Brain microvascular endothelial cell (primary cell): ENCODE data around the gene GULP1.
A peak's percentile ranks its signal among the peaks of the same experiment; 100 is the strongest.

Experiments
- DNase-seq: peaks from one replicate; pipeline ENCODE4 v3.0.0-alpha.2; 2020
- H3K27ac ChIP-seq: fragments of 250-450 bp; sonication (Bioruptor Pico); 2 replicates; pipeline ENCODE4 v1.5.1; 2020; ENCODE audit warnings: mild to moderate bottlenecking, moderate library complexity
- H3K27me3 ChIP-seq: fragments of 250-450 bp; sonication (Bioruptor Pico); replicated peaks from 2 replicates; pipeline ENCODE4 v1.5.1; 2020; ENCODE audit warnings: mild to moderate bottlenecking
- H3K36me3 ChIP-seq: fragments of 250-450 bp; sonication (Bioruptor Pico); replicated peaks from 2 replicates; pipeline ENCODE4 v1.5.1; 2020; ENCODE audit warnings: mild to moderate bottlenecking
- H3K4me3 ChIP-seq: 2 replicates; pipeline ENCODE4 v1.5.1; 2011; ENCODE audit warnings: low read depth, mild to moderate bottlenecking, control low read depth, low read length, moderate library complexity
- in situ Hi-C: cut with HindIII; loops from 2 replicates; pipeline ENCODE4 v1.10.0; 2017; ENCODE audit warnings: low sequenced_read_pairs, low pct_ligation_motif_present
- TF ChIP-seq, protein P1 (sequence below): IDR thresholded peaks from 2 replicates; pipeline ENCODE4 v1.5.1; 2011; ENCODE audit warnings: low read depth, mild to moderate bottlenecking, moderate library complexity, low read length, control low read depth, inconsistent platforms; ENCODE audit errors: missing control alignments

The GULP1 gene

DNA sequence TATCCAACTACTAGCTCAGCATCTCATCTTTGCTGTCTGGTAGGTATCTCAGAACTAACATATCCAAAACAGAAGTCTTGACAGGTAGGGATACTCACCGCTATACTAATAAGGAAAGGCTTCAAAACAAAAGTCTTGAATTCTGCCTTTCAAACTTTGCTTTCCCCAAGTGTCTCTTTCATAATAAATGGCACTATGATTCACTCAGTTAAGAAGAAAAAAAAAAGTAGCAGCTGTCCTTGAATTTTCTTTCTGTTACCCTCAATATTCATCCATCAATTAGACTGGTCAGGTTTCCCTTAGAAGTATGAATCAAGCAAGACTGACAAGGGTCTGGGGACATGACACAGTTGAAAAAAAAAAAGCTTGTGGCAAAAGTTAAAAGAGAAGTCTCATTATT lies 175.1 kb downstream of the GULP1 start:
- H3K4me3 ChIP-seq, result no peak overlapping the region
- in situ Hi-C loops, result no loop called here
- TF ChIP-seq, protein P1, sequence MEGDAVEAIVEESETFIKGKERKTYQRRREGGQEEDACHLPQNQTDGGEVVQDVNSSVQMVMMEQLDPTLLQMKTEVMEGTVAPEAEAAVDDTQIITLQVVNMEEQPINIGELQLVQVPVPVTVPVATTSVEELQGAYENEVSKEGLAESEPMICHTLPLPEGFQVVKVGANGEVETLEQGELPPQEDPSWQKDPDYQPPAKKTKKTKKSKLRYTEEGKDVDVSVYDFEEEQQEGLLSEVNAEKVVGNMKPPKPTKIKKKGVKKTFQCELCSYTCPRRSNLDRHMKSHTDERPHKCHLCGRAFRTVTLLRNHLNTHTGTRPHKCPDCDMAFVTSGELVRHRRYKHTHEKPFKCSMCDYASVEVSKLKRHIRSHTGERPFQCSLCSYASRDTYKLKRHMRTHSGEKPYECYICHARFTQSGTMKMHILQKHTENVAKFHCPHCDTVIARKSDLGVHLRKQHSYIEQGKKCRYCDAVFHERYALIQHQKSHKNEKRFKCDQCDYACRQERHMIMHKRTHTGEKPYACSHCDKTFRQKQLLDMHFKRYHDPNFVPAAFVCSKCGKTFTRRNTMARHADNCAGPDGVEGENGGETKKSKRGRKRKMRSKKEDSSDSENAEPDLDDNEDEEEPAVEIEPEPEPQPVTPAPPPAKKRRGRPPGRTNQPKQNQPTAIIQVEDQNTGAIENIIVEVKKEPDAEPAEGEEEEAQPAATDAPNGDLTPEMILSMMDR, result no peak
- no peak overlapping the region for H3K27ac ChIP-seq
- H3K27me3 ChIP-seq, result no peaks in the 10 kb centered on the region
- no peak for DNase-seq
- no peaks in the 10 kb centered on the region for H3K36me3 ChIP-seq

DNA sequence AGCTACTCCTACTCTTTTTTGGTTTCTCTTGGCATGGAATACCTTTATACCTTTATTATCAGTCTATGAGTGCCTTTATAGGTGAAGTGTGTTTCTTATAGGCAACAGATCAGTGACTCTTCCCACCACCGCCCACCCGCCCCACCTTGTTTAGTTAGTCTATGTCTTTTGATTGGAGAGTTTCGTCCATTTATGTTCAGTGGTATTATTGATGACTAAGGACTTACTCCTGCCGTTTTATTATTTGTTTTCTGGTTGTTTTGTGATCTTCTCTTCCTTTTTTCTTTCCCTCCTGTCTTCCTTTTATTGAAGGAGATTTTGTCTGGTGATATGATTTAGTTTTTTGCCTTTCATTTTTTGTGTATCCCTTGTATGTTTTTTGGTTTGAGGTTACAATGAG lies 179.5 kb downstream of the GULP1 start:
- Histone ChIP-seq H3K4me3 (no peak overlapping the region), H3K36me3 (no peaks in the 10 kb centered on the region), H3K27ac (no peak overlapping the region), H3K27me3 (no peaks in the 10 kb centered on the region)
- in situ Hi-C loops, result no loop called here
- no peak for DNase-seq
- TF ChIP-seq, protein P1, result no peak

DNA sequence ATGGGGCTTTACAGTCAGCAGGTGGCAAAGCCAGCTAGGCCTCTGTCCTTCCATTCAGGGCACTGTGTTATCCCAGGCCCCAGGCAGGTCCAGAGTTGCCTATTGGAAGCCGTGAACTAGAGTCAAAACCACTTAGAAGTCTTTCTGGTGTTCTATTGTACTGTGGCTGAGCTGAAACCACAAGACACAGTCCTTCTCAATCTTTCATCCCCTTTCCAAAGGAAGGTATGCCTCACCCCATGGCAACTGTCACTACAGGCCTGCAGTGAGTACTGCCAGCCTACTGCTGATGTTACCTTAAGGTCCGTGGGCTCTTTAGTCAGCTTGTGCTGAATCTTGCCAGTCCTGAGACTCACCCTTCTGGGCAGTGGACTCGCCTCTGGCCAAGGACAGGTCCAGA lies 181.6 kb downstream of the GULP1 start:
- no peaks in the 10 kb centered on the region for H3K36me3 ChIP-seq
- no peaks in the 10 kb centered on the region for H3K27me3 ChIP-seq
- H3K4me3 ChIP-seq, result no peak overlapping the region
- DNase-seq, result no peak
- TF ChIP-seq, protein P1, result no peak
- in situ Hi-C loops, result no loop called here
- H3K27ac ChIP-seq, result no peak overlapping the region

DNA sequence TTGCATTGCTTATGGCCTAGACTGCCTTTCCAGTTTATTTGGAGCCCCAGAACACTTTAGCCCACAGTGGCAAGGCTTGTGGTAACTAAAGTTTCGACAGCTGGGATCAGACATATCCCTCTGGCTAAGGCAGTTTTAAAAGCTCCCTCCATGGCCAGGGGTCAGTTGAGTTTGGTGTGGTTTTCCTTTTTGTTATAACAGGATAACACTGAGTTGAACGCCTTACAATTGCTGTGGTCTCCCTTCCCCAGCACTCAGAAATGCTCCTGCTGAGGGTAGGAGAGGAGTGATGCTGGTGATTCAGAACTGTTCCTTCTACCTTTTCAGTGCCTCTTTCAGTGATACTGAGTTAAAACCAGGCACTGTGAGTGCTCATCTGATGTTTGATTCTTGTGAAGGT lies 182.6 kb downstream of the GULP1 start:
- in situ Hi-C loops, result no loop called here
- no peaks in the 10 kb centered on the region for H3K27me3 ChIP-seq
- H3K4me3 ChIP-seq, result no peak overlapping the region
- no peaks in the 10 kb centered on the region for H3K36me3 ChIP-seq
- H3K27ac ChIP-seq, result no peak overlapping the region
- TF ChIP-seq, protein P1, result no peak
- DNase-seq, result no peak

DNA sequence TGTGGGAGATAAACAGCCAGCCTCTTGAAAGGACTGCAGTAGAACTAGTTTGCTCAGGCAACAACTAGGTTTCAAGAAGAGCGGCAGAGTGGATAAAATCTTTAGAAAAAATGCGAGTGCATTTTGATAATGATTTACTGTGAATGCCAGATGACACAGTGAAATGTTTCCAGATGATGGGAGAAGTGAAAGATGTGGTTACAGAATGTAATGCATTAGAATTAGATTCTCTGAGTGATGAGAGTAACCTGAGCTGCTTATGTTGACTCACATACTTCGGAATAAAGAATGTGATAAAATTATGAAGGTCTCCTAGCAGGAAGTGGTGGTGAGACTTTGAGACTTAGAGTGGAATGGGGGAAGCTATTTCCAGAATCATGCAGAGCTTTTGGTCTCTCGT lies 184.3 kb downstream of the GULP1 start:
- peak; percentile 47 for DNase-seq
- in situ Hi-C loops, result no loop called here
- H3K27me3 ChIP-seq, result no peaks in the 10 kb centered on the region
- TF ChIP-seq, protein P1, result no peak
- H3K4me3 ChIP-seq, result no peak overlapping the region
- no peaks in the 10 kb centered on the region for H3K36me3 ChIP-seq
- no peak overlapping the region for H3K27ac ChIP-seq

DNA sequence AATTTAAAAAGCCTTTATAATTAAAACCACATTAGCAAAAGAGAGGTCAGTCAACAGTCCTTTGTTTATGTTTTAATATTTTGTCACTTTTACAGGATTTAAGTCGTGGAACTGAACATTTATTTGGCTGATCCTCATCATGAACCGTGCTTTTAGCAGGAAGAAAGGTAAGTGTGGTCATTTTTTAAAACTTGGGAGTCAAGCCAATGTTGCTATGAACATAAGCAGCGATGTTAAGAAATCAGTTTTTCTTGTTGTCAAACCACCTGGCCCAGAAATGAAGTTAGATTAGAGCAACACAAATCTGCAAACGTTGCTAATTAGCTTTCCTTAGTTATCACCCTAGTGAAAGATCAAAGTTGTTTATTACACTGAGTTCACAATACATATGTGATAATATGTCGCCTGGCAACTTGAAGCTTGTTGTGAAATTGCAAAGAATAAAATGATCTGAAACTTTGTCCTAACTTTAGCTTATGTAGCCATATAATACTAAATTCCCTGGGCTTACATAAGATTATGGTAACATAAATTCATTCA lies 186.0 kb downstream of the GULP1 start:
- H3K36me3 ChIP-seq, result no peaks in the 10 kb centered on the region
- H3K27me3 ChIP-seq, result no peaks in the 10 kb centered on the region
- no peak overlapping the region for H3K4me3 ChIP-seq
- in situ Hi-C loops, result no loop called here
- DNase-seq, result no peak
- TF ChIP-seq, protein P1, result no peak
- H3K27ac ChIP-seq, result no peak overlapping the region
